ENCODE results near the gene IKZF3.

GRCh38 chr17:39781031-39781860 is 82.9 kb downstream of the IKZF3 start:
- TF ChIP-seq CTCF (conservative IDR thresholded peaks at IDR 0.05 in 1 of 2, IDR thresholded peaks at IDR 0.05 in 1 of 2; ENCODE audit: extremely low read depth in 1 of 2, insufficient read depth in 1 of 2, low read depth in 1 of 2, low read length in 2 of 2) (no peak), EZH2 (IDR thresholded peaks at IDR 0.05; ENCODE audit: borderline replicate concordance, low read length) (no peak)
